Fibroblast of upper back skin (primary cell): ENCODE data around the gene MAST3.
"Not testable (repeated sequence)": the region's sequence is repeated elsewhere in the genome, so short reads cannot be mapped to it uniquely, and the experiment has no call there.

Experiments
- DNase-seq: peaks from one replicate; pipeline ENCODE4 v3.0.0-alpha.2; 2013

Gene MAST3

DNA sequence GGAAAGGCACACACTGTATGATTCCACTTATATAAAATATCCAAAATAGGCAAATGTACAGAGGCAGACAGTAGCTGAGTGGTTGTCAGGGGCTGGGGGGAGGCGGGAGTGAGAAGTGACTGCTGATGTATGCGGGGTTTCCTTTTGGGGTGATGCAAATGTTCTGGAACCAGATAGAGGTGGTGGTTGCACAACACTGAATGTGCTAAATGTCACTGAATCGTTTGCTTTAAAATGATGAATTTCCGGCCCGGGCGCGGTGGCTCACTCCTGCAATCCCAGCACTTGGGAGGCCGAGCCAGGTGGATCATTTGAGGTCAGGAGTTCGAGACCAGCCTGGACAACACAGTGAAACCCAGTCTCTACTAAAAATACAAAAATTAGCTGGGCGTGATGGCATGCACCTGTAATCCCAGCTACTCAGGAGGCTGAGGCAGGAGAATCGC, 8.5 kb upstream of the MAST3 start:
- not testable (repeated sequence) for DNase-seq

DNA sequence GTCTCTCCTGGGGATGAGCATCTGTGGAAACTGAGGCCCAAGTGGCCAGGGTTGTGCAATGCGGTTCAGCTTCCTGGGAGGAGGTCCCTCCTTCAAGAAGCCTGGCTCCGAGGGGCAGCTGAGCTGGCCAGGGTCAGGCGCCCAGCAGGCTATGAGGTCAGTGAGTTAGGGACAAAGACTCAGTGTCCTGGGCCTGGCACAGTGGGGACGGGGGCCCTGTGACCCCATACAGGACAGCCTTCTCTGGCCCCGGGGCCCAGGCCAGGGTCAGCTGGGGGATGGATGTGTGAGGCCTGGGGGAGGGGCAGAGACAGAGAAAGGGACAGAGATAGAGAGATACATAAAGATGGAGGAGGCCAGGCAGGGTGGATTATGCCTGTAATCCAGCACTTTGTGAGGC, 7.9 kb upstream of the MAST3 start:
- no peak for DNase-seq

DNA sequence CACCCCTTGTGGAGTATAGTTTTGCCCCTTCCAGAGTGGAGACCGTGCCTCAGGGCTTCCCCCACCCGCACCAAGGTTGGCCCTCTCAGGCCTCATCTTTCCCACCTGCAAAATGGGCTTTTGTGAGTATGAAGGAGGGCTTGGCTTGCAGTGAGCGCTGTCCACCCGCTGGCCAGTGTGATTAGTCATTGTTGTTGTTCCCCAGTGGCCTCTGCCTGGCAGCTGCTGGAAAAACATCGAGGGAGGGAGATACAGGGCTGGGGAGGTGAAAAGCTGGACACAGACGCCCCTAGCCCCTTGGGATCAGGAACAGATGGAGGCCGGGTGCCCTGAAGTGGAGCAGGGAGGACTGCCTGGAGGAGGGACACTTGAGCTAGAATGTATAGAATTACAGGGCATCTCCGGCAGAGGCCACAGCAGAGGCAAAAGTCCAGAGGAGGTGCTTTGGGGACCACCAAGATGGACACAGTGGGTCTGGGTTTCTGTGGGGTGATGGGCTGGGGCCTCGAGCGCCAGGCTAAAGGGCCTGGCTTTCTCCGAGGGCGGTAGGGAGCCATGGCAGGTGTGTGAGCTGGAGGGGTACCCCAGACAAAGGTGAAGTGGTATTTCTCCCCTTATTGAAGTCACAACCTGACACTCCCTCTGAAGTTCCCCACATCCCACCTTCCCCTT, 6.9 kb upstream of the MAST3 start:
- no peak for DNase-seq

DNA sequence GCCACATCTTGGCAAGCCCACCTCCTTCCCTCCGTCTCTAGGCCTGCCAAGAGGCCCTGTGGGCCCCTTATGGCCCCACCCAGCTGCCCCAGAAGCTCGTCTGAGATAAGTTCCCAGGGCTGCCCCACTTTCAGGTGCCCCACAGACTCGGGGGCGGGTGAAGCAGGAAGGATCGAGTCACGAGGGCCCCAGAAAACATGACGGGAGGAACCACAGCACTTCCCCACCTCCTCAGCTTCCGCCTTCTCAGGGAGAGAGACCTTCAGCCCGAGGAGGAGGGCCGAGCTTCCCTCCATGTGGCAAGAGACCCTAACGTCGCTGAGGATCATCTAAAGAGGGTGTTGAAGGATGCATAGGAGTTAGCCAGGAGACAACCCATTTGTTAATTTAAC, 6.4 kb upstream of the MAST3 start:
- DNase-seq: no peak

DNA sequence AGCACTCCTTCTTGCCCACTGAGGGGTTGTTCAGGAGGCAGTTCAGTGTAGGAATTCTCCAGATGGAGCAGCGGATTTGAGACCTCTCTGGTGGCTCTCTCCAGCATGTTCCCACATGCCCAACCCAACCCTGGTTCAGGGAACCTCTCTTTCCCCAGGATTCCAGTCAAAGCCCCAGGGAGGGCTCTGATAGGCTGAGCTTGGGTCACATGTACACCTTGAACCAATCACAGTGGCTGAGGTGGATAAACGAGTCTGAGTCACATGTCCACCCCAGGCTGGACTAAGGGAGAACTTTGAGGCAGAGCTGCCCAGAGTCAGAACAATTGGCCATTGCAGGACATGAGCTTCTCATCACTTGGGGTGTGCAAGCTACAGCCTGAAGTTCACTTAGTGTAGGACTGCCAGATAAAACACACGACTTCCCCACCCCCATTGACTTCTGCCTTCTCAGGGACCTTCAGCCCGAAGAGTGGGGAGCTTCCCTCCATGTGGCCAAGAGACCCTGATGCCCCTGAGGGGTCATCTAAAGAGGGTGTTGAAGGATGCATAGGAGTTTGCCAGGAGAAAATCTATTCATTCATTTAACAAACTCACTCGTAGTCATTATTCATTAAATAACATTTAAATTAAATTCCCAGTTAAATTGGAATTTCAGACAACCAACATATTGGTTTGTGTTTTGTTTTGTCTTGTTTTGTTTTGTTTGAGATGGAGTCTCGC, 4.0 kb upstream of the MAST3 start:
- DNase-seq: no peak

DNA sequence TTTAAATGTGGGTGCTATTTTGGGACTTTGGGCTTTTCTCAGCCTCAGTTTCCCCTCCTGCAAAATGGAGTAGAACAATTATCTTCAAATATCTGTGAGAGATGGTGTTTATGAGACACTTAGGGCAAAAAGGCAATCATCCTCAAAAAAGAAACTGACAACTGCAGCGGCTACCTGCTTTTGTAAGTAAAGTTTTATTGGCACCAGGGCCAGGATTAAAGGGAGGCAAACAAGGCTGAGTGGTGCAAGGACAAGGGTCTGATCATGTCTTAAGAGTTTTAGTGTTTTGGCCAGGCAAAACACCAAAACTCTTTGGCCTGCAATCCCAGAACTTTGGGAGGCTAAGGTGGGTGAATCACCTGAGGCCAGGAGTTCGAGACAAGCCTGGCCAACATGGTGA, 1.3 kb upstream of the MAST3 start:
- DNase-seq: no peak

DNA sequence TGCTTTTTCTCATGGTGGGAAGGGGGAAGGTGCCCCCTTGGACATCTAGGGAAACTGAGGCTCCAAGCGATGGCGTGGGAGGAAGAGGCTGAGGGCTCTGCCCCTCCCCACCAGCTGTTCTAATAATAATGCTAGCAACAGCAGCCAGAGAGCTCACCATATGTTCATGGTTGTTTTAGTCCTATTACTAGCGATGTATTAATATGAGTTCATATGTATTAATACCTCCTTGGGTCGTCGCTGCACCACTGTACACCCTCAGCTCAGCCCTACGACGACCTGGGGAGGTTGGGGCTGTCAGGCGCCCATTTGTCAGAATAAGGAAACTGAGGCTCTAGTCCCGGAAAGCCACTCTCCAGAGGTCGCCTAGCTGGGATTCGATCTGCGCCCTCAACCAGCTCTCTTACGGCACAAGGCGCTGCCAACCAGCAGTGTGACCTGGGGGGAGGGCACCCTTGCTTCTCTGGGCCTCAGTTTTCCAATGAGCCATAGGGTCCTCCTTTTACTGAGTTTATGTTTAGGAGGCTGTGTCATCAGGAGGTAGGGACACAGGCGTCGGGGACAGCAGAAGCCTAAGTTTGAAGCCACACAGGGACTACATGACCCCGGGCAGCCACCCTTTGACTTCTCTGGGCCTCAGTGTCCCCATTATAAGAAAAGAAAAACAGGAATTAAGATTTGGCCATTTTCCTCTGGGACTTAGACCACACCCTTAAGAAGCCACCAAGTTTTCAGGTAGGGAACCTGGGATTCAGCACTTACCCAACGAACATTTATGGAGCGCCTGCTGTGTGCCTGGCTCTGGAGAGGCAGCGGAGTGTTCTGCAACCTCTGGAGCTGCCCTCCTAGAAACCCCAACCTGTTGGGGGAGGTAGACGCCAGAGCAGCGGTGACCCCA, 664 bp downstream of the MAST3 start:
- DNase-seq: no peak

DNA sequence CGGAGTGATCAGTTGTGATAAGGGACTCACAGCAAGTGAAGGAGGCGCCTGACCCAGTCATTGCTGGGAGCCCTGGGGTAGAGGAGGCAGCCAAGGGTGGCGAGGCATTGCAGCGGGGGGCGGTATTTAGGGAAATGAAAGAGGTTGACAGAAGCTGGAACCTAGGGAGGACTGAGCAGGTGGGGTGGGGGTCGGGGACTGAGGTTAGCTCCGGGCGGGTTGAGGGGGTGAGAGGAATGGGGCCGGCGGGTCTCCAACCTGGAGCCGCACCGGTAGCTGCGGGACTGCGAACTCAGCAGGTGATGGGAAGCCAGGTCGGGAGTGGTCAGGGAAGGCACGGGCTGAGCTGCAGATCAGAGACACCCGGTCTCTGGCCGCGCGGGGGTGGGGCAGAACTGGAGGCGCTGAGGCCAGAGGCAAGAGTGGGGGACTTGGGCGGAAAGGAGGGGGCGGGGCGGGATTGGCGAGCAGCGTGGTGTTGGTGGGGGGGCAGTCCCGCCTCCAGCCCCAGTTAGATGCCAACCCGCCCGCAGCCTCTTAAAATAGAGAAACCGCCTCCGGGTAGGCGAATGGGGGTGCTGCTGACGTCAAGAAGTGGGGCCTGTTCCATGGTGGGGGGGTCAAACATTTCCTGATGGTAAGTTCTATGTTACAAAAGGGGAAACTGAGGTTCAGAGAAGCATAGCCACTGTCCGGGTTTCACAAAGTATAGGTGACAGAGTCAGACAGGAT, 1.5 kb downstream of the MAST3 start:
- no peak for DNase-seq

DNA sequence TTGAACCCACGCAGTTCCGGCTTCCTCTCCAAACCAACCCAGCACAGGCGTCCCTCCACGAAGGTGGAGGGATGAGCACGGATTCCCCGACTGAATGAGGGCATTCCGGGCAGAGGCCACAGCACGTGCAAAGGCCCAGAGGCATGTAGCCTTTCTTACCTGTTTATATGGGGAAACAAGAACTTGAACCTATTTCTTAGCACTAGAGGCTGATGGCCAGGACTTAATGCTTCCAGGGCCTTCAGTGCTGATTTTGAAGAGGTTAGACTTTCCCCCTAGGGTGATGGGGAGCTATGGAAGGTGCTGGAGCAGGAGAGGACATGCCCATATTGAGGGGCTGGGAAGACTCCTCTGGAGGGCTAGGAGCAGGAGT, 2.0 kb downstream of the MAST3 start:
- DNase-seq: no peak

DNA sequence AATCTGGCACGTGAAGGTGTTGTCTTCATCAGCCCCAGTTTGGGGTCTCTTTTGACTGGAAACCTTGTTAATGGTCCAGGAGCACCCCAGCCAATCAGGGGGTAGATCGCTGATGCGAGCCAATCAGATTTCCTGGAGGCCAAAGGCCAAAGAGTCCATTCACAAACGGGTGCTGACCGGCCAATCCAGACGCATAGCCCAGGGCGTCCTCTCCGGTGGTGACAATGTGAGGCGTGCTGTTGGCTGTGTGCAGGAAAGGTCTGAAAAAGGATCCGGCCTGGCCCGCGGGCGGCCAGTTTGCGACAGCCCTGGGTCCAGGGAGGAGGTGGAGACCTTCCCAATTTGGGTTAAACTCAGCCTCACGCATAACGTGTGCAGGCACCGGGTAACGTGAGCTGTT, 3.1 kb downstream of the MAST3 start:
- no peak for DNase-seq

DNA sequence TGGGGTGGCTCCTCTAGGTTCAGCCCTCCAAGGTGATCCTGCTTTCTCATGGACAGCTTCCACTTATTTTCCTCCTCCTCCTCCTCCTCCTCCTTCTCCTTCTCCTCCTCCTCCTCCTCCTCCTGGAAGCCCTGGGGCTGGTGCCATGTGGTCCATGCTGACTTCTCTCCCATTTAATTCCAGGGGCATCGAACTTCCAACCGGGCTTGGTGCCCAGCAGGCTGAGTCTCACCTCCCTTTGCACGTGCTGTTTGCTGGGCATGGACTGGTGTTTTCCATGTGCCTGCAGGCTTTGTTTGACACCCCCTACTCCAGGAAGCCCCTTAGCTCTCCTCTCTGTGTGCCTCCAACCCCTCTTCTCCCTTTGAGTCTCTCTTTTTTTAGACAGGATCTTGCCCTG, 3.7 kb downstream of the MAST3 start:
- DNase-seq: no peak

DNA sequence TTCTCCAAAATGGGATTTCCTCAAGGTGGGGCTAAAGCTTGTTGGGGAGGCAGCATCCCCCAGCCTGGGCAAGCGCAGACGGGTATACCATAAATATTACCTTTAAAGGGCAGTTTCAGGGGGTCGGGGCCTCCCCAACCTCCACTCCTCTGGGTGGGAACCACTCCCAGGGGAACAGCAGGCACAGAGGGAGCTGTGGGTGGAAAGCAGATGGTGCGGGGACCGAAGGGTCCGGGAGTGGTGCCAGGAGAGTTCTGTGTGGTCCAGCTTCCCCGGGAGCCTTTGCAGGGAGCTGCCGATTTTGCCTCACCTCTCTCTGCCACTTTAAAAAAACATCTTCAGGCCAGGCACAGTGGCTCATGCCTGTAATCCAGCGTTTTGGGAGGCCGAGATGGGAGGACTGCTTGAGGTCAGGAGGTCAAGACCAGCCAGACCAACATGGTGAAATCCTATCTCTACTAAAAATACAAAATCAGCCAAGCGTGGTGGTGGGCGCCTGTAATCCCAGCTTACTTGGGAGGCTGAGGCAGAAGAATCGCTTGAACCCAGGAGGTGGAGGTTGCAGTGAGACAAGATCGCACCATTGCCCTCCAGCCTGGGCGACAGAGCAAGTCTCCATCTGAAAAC, 5.5 kb downstream of the MAST3 start:
- DNase-seq: no peak

DNA sequence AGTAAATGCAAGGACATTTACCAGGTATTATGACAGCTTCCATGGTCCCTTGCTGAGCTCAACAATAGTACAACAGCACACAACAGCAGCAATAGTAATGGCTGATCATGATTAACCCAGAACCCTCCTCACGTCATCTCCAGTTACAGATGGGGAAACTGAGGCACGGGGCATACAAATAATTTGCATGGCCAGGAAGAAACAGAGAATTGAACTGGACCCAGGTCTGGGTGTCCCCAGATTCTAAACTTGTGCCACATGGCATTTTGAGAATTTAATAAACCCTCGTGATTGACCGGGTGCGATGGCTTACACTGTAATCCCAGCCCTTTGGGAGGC, 7.2 kb downstream of the MAST3 start:
- DNase-seq: no peak

DNA sequence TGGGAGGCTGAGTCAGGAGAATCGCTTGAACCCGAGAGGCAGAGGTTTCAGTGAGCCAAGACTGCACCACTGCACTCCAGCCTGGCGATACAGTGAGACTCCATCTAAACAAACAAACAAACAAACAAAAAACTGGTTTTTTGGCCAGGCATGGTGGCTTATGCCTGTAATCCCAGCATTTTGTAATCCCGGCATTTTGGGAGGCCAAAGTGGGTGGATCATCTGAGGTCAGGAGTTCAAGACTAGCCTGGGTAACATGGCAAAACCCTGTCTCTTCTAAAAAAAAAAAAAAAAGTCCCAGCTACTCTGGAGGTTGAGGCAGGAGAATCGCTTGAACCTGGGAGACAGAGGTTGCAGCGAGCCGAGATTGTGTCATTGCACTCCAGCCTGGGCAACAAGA, 7.7 kb downstream of the MAST3 start:
- not testable (repeated sequence) for DNase-seq

DNA sequence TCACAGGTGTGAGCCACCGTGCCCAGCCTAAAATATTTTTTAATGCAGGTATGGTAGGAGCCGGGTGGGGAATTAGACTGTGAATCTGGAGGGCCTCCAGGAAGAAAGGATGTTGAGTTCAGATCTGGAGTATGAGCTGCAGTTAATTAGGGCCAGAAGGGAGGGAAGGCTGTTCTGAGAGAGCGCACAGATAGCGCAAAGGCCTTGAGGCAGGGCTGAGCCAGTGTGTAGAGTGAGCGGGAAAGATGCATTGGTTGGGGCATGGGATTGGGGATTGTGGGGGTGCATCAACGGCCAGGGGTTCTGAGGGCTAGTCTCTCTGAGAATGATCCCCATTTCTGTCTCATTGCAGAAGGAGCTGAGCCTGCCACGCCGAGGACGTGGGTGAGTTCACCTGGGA, 9.7 kb downstream of the MAST3 start:
- DNase-seq: no peak

DNA sequence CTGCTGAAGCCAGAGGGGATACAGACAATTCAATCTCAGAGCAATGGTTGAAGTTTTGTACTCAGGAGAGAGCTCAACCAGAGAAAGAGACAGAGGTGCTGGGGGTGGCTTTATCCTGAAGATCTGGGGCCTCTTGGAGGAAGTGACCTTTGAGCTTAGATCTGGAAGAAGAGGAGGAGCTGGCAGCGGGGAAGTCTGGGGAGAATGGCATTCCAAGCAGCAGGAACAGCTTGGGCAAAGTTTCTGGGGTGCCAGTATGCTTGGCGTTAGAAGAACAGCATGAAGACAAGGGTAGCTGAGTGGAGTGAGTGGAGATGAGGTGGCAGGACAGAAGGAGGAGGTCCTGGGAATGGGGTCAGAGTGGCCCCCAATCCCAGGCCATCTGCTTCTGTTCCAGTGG, 11.3 kb downstream of the MAST3 start:
- DNase-seq: no peak

DNA sequence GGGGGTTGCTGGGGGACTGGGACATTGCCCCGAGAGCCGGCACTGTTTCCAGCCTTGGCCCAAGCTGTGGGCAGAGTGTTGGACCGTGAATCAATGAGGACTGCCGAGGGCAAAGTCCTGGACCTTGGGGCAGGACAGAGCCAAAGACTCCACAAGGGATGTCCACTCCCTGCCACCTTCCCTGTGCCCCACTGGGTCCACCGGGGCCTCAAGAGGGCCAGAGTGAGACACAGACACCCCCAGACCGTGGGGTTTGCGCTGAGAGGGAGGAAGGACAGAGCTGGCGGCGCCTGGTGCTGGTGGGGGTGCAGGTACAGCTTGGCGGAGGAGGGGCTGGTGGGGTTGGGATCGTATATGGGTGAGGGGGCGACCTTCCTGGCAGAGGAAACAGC, 11.8 kb downstream of the MAST3 start:
- no peak for DNase-seq

DNA sequence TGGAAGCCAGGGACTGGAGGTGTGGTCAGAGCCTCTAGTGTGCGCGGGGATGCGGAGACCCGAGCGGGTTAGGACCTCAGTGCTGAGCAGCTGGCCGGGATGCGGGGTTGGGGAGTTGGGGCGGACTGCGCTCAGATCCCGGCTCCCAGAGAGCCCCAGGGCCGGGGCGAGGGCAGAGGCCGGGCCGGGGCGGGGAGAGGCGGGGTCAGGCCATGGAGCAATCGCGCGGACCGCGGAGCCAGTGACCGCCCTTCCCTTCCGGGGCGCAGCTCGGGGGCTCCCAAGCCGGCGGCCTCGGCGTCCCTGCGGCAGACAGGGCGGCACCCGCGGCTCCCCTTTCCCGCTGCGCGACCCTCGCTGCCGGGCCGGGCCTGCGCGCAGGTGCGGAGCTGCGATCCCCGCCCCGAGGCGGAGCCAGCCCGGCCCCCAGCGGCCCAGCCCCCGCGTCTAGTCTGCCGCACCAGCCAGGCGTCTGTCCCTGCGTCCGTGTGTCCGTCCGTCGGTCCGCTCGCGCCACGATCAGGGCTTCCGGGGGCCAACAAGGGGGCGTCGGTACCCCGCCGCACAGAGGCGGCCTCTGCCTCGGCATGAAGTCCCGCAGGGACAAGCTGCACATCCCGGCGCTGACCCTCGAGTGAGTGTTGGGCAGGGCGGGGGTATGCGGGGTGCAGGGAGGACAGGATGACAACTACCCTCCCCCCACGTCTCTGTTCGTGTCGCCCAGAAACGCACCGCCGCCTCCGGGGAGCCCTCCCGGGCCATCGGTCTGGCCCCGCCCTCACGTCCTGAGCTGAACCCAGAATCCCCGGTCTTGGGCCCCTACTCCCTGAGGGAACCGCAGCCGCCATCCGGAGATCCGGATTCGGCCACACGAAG, 12.4 kb downstream of the MAST3 start:
- no peak for DNase-seq

DNA sequence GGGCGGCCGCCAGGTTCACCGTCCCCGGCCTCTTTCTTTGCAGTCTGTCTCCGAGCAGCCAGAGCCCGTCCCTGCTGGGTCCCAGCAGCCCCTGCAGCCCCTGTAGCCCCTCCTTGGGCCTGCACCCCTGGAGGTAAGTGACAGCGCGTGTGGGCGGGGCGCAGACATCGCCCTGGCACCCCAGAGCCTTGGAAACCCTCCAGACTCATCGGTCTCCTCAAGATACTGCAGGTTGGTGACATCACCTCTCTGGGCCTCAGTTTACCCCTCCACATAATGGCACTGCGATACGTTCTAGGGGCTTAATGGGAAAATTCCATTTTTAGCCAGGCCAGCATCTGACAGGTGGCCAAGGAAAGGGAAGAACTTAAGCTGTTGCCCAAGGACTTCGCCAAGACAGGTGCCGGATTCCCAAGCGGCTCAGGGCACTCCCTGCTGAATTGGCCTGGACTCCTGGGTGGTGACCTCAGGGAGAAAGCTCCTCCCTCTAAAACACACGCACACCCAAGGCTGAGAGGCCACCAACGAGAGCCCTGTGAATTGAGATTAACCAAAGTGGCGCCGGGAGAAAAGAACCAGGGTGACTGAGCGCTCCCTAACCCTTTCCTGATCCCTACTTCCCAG, 13.1 kb downstream of the MAST3 start:
- DNase-seq: no peak

DNA sequence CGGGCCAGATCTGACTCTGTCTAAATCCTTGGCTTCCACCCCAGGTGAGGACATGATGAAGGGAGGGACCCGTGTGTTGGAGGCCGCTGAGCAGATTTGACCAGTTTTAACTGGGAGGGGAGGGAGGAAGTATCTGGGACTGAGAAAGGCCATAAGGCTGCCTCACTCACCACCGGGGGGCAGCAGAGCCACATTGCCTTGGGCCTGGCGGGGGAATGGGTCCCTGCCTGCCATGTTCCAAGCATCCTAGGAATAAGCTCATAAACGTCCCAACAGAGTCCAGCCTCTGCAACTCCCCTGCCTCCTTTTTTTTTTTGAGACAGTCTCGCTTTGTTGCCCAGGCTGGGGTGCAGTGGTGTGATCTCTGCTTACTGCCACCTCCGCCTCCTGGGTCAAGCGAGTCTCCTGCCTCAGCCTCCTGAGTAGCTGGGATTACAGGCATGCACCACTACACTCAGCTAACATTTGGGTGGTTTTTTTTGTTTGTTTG, 15.5 kb downstream of the MAST3 start:
- DNase-seq: peak; percentile 73

DNA sequence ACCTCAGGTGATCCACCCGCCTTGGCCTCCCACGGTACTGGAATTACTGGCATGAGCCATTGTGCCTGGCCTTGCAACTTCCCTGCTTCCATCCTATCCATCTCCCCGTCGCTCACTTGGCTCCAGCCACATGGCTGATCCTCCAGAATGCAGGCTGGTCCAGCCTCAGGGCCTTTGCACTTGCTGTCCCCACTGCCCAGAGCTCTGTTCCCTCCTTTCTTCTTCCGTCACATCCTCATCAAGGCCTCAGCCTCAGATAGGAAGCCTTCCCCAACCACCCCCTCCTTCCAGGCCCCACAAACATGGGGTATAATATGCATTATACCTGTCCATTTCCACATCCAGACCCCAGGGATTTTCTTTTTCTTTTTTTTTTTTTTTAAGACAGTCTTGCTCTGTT, 16.2 kb downstream of the MAST3 start:
- DNase-seq: no peak
